WTC11 (cell line): ENCODE results near the gene POLR3B. TPM values are rescaled to one million over a fixed set of nuclear protein-coding genes. Genes with fewer than 3 reads are reported as not detected.

Source experiments
- ESRRA ChIP-seq: sonication (generic); formaldehyde crosslinking; IDR thresholded peaks from 2 replicates; pipeline ENCODE4 v1.8.1; 2022; ENCODE audit warnings: mild to moderate bottlenecking, missing genetic modification reagents, borderline replicate concordance
- FOXJ3 ChIP-seq: sonication (generic); formaldehyde crosslinking; IDR thresholded peaks from 2 replicates; pipeline ENCODE4 v1.9.0; 2021; ENCODE audit warnings: missing genetic modification reagents, mild to moderate bottlenecking, borderline replicate concordance
- FOXK1 ChIP-seq: sonication (generic); formaldehyde crosslinking; IDR thresholded peaks from 2 replicates; pipeline ENCODE4 v1.8.0; 2022; ENCODE audit warnings: mild to moderate bottlenecking, moderate library complexity, missing genetic modification reagents
- FOXP4 ChIP-seq: sonication (generic); formaldehyde crosslinking; IDR thresholded peaks from 2 replicates; pipeline ENCODE4 v1.8.0; 2022; ENCODE audit warnings: mild to moderate bottlenecking, missing genetic modification reagents
- GRHL2 ChIP-seq: fragments of 250-450 bp; sonication (Bioruptor Pico); IDR thresholded peaks from 2 replicates; pipeline ENCODE4 v1.8.0; 2022; ENCODE audit warnings: mild to moderate bottlenecking, moderate library complexity; ENCODE audit not compliant: insufficient replicate concordance, severe bottlenecking
- IRF2 ChIP-seq: sonication (generic); formaldehyde crosslinking; IDR thresholded peaks from 2 replicates; pipeline ENCODE4 v1.8.0; 2022; ENCODE audit warnings: low read depth, missing genetic modification reagents, borderline replicate concordance
- JUN ChIP-seq: sonication (generic); formaldehyde crosslinking; IDR thresholded peaks from 2 replicates; pipeline ENCODE4 v1.8.0; 2023; ENCODE audit warnings: mild to moderate bottlenecking, missing genetic modification reagents
- MXD4 ChIP-seq: fragments of 250-450 bp; sonication (Bioruptor Pico); IDR thresholded peaks from 2 replicates; pipeline ENCODE4 v1.8.0; 2021; ENCODE audit warnings: mild to moderate bottlenecking, moderate library complexity, borderline replicate concordance
- MYBL2 ChIP-seq: sonication (generic); formaldehyde crosslinking; IDR thresholded peaks from 2 replicates; pipeline ENCODE4 v1.8.1; 2023; ENCODE audit warnings: mild to moderate bottlenecking, moderate library complexity, missing genetic modification reagents
- NFYB ChIP-seq: sonication (generic); formaldehyde crosslinking; conservative IDR thresholded peaks from 2 replicates; pipeline ENCODE4 v1.8.0; 2022; ENCODE audit warnings: low read depth, missing genetic modification reagents
- NR2C2 ChIP-seq: sonication (generic); formaldehyde crosslinking; IDR thresholded peaks from 2 replicates; pipeline ENCODE4 v1.8.0; 2022; ENCODE audit warnings: mild to moderate bottlenecking, missing genetic modification reagents
- RORB ChIP-seq: fragments of 250-450 bp; sonication (Bioruptor Pico); IDR thresholded peaks from 2 replicates; pipeline ENCODE4 v1.9.0; 2021; ENCODE audit warnings: mild to moderate bottlenecking
- SOX15 ChIP-seq: fragments of 250-450 bp; sonication (Bioruptor Pico); IDR thresholded peaks from 2 replicates; pipeline ENCODE4 v1.9.0; 2021; ENCODE audit warnings: mild to moderate bottlenecking
- SP1 ChIP-seq: sonication (generic); formaldehyde crosslinking; conservative IDR thresholded peaks from 2 replicates; pipeline ENCODE4 v1.8.1; 2022; ENCODE audit warnings: missing genetic modification reagents
- STAT6 ChIP-seq: sonication (generic); formaldehyde crosslinking; conservative IDR thresholded peaks from 2 replicates; pipeline ENCODE4 v1.8.1; 2023; ENCODE audit warnings: mild to moderate bottlenecking, low read depth, missing genetic modification reagents, moderate library complexity
- TCF7 ChIP-seq: sonication (generic); formaldehyde crosslinking; IDR thresholded peaks from 2 replicates; pipeline ENCODE4 v1.8.0; 2022; ENCODE audit warnings: mild to moderate bottlenecking, low read depth, missing genetic modification reagents, moderate library complexity
- ZBTB21 ChIP-seq: sonication (generic); formaldehyde crosslinking; IDR thresholded peaks from 2 replicates; pipeline ENCODE4 v1.8.1; 2023; ENCODE audit warnings: mild to moderate bottlenecking, missing genetic modification reagents, borderline replicate concordance
- ZNF121 ChIP-seq: sonication (generic); formaldehyde crosslinking; IDR thresholded peaks from 2 replicates; pipeline ENCODE4 v1.8.0; 2023; ENCODE audit warnings: missing genetic modification reagents
- ZNF396 ChIP-seq: fragments of 250-450 bp; sonication (Bioruptor Pico); IDR thresholded peaks from 2 replicates; pipeline ENCODE4 v1.8.0; 2021; ENCODE audit warnings: mild to moderate bottlenecking, moderate library complexity, borderline replicate concordance
- ZNF416 ChIP-seq: fragments of 250-450 bp; sonication (Bioruptor Pico); IDR thresholded peaks from 2 replicates; pipeline ENCODE4 v1.9.0; 2021; ENCODE audit warnings: mild to moderate bottlenecking, inconsistent platforms
- ZNF423 ChIP-seq: fragments of 250-450 bp; sonication (Bioruptor Pico); IDR thresholded peaks from 2 replicates; pipeline ENCODE4 v2.1.2; 2022; ENCODE audit warnings: mild to moderate bottlenecking, moderate library complexity
- ZNF425 ChIP-seq: fragments of 250-450 bp; sonication (Bioruptor Pico); conservative IDR thresholded peaks from 2 replicates; pipeline ENCODE4 v1.9.0; 2021; ENCODE audit warnings: mild to moderate bottlenecking
- ZNF512 ChIP-seq: sonication (generic); formaldehyde crosslinking; IDR thresholded peaks from 2 replicates; pipeline ENCODE4 v1.8.1; 2022; ENCODE audit warnings: missing genetic modification reagents, borderline replicate concordance
- total RNA-seq: library from RNA; stranded (reverse); gene quantifications from 3 replicates; pipeline ENCODE4 v1.2.3, GENCODE V29; 2021
- TF ChIP-seq, protein P1 (sequence below): fragments of 250-450 bp; sonication (Bioruptor Pico); IDR thresholded peaks from 2 replicates; pipeline ENCODE4 v1.9.0; 2021; ENCODE audit warnings: mild to moderate bottlenecking, borderline replicate concordance
- TF ChIP-seq, protein P2 (sequence below): sonication (generic); formaldehyde crosslinking; IDR thresholded peaks from 2 replicates; pipeline ENCODE4 v1.8.1; 2022; ENCODE audit warnings: low read depth, mild to moderate bottlenecking, moderate library complexity, missing genetic modification reagents, borderline replicate concordance

POLR3B gene
- total RNA-seq, 1 experiment from 2014 or later: 9.0 TPM

- TF ChIP-seq, protein P1, sequence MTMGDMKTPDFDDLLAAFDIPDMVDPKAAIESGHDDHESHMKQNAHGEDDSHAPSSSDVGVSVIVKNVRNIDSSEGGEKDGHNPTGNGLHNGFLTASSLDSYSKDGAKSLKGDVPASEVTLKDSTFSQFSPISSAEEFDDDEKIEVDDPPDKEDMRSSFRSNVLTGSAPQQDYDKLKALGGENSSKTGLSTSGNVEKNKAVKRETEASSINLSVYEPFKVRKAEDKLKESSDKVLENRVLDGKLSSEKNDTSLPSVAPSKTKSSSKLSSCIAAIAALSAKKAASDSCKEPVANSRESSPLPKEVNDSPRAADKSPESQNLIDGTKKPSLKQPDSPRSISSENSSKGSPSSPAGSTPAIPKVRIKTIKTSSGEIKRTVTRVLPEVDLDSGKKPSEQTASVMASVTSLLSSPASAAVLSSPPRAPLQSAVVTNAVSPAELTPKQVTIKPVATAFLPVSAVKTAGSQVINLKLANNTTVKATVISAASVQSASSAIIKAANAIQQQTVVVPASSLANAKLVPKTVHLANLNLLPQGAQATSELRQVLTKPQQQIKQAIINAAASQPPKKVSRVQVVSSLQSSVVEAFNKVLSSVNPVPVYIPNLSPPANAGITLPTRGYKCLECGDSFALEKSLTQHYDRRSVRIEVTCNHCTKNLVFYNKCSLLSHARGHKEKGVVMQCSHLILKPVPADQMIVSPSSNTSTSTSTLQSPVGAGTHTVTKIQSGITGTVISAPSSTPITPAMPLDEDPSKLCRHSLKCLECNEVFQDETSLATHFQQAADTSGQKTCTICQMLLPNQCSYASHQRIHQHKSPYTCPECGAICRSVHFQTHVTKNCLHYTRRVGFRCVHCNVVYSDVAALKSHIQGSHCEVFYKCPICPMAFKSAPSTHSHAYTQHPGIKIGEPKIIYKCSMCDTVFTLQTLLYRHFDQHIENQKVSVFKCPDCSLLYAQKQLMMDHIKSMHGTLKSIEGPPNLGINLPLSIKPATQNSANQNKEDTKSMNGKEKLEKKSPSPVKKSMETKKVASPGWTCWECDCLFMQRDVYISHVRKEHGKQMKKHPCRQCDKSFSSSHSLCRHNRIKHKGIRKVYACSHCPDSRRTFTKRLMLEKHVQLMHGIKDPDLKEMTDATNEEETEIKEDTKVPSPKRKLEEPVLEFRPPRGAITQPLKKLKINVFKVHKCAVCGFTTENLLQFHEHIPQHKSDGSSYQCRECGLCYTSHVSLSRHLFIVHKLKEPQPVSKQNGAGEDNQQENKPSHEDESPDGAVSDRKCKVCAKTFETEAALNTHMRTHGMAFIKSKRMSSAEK (CRISPR knock-in tag): no peak
- TF ChIP-seq FOXJ3 (CRISPR knock-in tag) (no peak), ESRRA (CRISPR knock-in tag) (peak; percentile 81; the same call in 1 of the 2 replicates), ZNF396 (CRISPR knock-in tag) (no peak), ZNF416 (CRISPR knock-in tag) (no peak), SP1 (CRISPR knock-in tag) (peak; percentile 83), ZNF121 (CRISPR knock-in tag) (no peak), JUN (CRISPR knock-in tag) (no peak; the same call in 1 of the 2 replicates), MYBL2 (CRISPR knock-in tag) (peak; percentile 71; the same call in 1 of the 2 replicates), ZNF423 (CRISPR knock-in tag) (0 out of 2 replicates have a peak, but pooled peaks have one; percentile 5), STAT6 (CRISPR knock-in tag) (no peak), MXD4 (CRISPR knock-in tag) (no peak), GRHL2 (CRISPR knock-in tag) (no peak), SOX15 (no peak), NFYB (no peak), RORB (no peak), FOXK1 (peak; percentile 68), ZNF512 (no peak), TCF7 (CRISPR knock-in tag) (no peak), FOXP4 (CRISPR knock-in tag) (peak; percentile 68; the same call in 1 of the 2 replicates), ZBTB21 (CRISPR knock-in tag) (peak; percentile 81; the same call in 1 of the 2 replicates), ZNF425 (no peak), IRF2 (CRISPR knock-in tag) (no peak), NR2C2 (CRISPR knock-in tag) (no peak)
- TF ChIP-seq, protein P2, sequence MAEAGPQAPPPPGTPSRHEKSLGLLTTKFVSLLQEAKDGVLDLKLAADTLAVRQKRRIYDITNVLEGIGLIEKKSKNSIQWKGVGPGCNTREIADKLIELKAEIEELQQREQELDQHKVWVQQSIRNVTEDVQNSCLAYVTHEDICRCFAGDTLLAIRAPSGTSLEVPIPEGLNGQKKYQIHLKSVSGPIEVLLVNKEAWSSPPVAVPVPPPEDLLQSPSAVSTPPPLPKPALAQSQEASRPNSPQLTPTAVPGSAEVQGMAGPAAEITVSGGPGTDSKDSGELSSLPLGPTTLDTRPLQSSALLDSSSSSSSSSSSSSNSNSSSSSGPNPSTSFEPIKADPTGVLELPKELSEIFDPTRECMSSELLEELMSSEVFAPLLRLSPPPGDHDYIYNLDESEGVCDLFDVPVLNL: no peak
Measured at GRCh38 chr12:106357549-106358395, at the start of gene POLR3B (continued).
